Panc1 (cell line): ENCODE data around the gene ATP1B3.

Experiments
- TCF7L2 ChIP-seq: IDR thresholded peaks from 2 replicates; pipeline ENCODE4 v1.6.1; 2011; ENCODE audit warnings: mild to moderate bottlenecking, low read depth, low read length, inconsistent platforms
- TF ChIP-seq, protein P1 (sequence below): fragments of 450-650 bp; IDR thresholded peaks from 2 replicates; pipeline ENCODE4 v1.5.1; 2017; ENCODE audit warnings: mild to moderate bottlenecking

DNA sequence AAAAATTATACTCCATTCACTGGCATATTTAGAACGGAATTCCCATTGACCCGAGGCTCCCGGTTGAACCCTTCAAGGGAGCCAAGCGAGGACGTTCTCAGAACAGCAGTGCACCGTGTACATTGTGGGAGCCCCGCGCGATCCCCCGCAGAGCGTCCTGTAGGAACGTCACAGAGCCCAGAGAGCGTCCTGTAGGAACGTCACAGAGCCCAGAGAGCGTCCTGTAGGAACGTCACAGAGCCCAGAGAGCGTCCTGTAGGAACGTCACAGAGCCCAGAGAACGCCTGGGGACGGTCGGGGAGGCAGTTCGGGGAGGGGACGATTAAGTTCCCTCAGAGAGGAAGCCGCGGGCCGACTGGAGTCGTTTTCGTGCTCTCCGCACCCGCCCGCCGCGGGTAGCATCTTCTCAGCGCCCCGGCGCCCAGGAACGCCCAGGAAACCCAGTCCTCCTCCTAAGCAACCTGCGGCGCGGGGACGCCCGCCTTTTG lies 506 bp upstream of the ATP1B3 start:
- TF ChIP-seq, protein P1, sequence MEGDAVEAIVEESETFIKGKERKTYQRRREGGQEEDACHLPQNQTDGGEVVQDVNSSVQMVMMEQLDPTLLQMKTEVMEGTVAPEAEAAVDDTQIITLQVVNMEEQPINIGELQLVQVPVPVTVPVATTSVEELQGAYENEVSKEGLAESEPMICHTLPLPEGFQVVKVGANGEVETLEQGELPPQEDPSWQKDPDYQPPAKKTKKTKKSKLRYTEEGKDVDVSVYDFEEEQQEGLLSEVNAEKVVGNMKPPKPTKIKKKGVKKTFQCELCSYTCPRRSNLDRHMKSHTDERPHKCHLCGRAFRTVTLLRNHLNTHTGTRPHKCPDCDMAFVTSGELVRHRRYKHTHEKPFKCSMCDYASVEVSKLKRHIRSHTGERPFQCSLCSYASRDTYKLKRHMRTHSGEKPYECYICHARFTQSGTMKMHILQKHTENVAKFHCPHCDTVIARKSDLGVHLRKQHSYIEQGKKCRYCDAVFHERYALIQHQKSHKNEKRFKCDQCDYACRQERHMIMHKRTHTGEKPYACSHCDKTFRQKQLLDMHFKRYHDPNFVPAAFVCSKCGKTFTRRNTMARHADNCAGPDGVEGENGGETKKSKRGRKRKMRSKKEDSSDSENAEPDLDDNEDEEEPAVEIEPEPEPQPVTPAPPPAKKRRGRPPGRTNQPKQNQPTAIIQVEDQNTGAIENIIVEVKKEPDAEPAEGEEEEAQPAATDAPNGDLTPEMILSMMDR: no peak; the same call in 1 of the 2 replicates
- TF ChIP-seq TCF7L2: no peak; the same call in 1 of the 2 replicates
